ENCODE data around the gene TMEM169.
"Not testable (repeated sequence)": the region's sequence is repeated elsewhere in the genome, so short reads cannot be mapped to it uniquely, and the experiment has no call there.

The TMEM169 gene

GRCh38 chr2:216072473-216072872 is 9.2 kb upstream of the TMEM169 start:
- no peak for FAIRE-seq

GRCh38 chr2:216073773-216074172 is 7.9 kb upstream of the TMEM169 start:
- FAIRE-seq, result no peak

GRCh38 chr2:216074380-216074779 is 7.3 kb upstream of the TMEM169 start:
- FAIRE-seq, result no peak

- no peak for FAIRE-seq
These were observed 6.9 kb upstream of the TMEM169 start for GRCh38 chr2:216074794-216075193.

GRCh38 chr2:216075510-216076485 is 5.9 kb upstream of the TMEM169 start:
- FAIRE-seq, result no peak

GRCh38 chr2:216078776-216079175 is 2.9 kb upstream of the TMEM169 start:
- FAIRE-seq, result no peak

- FAIRE-seq, result not testable (repeated sequence)
These were observed 1.7 kb upstream of the TMEM169 start for GRCh38 chr2:216080048-216080447.

- FAIRE-seq, result no peak
These were observed 707 bp upstream of the TMEM169 start for GRCh38 chr2:216081012-216081411.

- no peak for FAIRE-seq
These were observed 495 bp downstream of the TMEM169 start for GRCh38 chr2:216082117-216082711.

GRCh38 chr2:216082805-216083204 is 1.1 kb downstream of the TMEM169 start:
- FAIRE-seq, result no peak

- no peak for FAIRE-seq
These were observed 2.0 kb downstream of the TMEM169 start for GRCh38 chr2:216083464-216084281.

GRCh38 chr2:216084547-216084946 is 2.8 kb downstream of the TMEM169 start:
- FAIRE-seq, result no peak

- FAIRE-seq, result no peak
These were observed 4.6 kb downstream of the TMEM169 start for GRCh38 chr2:216086207-216086893.

- FAIRE-seq, result no peak
These were observed 8.7 kb downstream of the TMEM169 start for GRCh38 chr2:216090369-216090786.

GRCh38 chr2:216092646-216093045 is 10.9 kb downstream of the TMEM169 start:
- no peak for FAIRE-seq

GRCh38 chr2:216094701-216095100 is 13.0 kb downstream of the TMEM169 start:
- no peak for FAIRE-seq

- no peak for FAIRE-seq
These were observed 17.0 kb downstream of the TMEM169 start for GRCh38 chr2:216098421-216099334.

- no peak for FAIRE-seq
These were observed 19.4 kb downstream of the TMEM169 start for GRCh38 chr2:216101109-216101508.

GRCh38 chr2:216103213-216103612 is 21.5 kb downstream of the TMEM169 start:
- FAIRE-seq, result no peak

GRCh38 chr2:216104691-216105090 is 23.0 kb downstream of the TMEM169 start:
- no peak for FAIRE-seq

- no peak for FAIRE-seq
These were observed 25.6 kb downstream of the TMEM169 start for GRCh38 chr2:216107320-216107719.

GRCh38 chr2:216107760-216108159 is 26.0 kb downstream of the TMEM169 start:
- FAIRE-seq, result no peak
